Memory B cell (primary cell): ENCODE measurements around the gene DRC7.

ENCODE experiments used
- ATAC-seq: fragments of 150-1000 bp; cut with Tn5 transposase; 2 replicates; pipeline ENCODE4 v1.10.0; 2021; ENCODE audit warnings: low read depth, mild to moderate bottlenecking, moderate library complexity
- DNase-seq, 2 donors: peaks; one replicate each; pipeline ENCODE4 v3.0.0; 2022; ENCODE audit warnings: low spot score in 2 of 2
- H3K27ac Mint-ChIP-seq: one replicate; pipeline ENCODE4 v1.8.0; 2022; ENCODE audit warnings: mild to moderate bottlenecking, moderate library complexity, mixed read lengths
- H3K27me3 Mint-ChIP-seq: one replicate; pipeline ENCODE4 v1.8.0; 2022; ENCODE audit warnings: mixed read lengths
- H3K36me3 Mint-ChIP-seq: one replicate; pipeline ENCODE4 v1.8.0; 2022; ENCODE audit warnings: mild to moderate bottlenecking, mixed read lengths
- H3K4me1 Mint-ChIP-seq: one replicate; pipeline ENCODE4 v1.8.0; 2022; ENCODE audit warnings: mixed read lengths
- H3K4me3 Mint-ChIP-seq: one replicate; pipeline ENCODE4 v1.8.0; 2022; ENCODE audit warnings: mild to moderate bottlenecking, moderate library complexity, mixed read lengths
- H3K9me3 Mint-ChIP-seq: one replicate; pipeline ENCODE4 v1.8.0; 2022; ENCODE audit warnings: mixed read lengths

The DRC7 gene

DNA sequence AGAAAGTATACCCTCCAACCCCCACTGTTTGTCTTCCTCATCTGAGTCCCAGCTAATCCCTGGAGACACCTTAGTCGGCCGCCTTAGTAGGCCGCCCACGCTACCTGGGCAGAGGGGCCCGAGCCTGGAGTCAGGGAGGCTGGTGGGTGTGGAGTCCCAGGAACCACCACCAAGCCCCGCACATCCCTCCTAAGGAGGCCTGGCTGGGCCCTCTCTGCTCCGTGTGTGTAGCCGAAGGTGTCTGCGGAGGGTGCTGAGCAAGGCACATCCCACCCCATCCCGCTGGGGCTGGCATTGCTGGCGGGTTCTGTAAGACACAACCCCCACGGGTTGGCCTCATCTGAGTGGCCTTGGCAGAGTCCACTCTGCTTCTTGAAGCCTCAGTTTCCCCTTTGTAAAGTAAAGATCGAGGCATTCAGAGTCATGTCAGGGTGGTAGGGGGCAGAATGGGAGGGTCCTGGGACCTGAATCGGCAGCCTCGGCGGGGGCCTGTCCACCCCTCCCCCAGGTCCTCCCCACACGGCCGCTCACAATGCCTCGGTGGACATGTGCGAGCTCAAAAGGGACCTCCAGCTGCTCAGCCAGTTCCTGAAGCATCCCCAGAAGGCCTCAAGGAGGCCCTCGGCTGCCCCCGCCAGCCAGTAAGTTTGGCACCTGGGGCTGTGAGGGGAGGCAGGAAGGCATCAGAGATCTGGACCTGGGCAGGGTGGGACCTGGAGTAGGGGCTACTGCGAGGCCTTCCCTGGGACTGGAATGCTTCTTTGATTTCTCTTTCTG is 41.7 kb upstream of the DRC7 start:
- Mint-ChIP-seq H3K36me3 (no peaks in the 10 kb centered on the region), H3K4me1 (peaks cover 9% of the 10 kb centered on the region), H3K9me3 (no peaks in the 10 kb centered on the region), H3K27ac (no peak overlapping the region), H3K4me3 (no peak overlapping the region), H3K27me3 (peaks cover 5% of the 10 kb centered on the region)
- DNase-seq = no peak
- no peak for ATAC-seq

DNA sequence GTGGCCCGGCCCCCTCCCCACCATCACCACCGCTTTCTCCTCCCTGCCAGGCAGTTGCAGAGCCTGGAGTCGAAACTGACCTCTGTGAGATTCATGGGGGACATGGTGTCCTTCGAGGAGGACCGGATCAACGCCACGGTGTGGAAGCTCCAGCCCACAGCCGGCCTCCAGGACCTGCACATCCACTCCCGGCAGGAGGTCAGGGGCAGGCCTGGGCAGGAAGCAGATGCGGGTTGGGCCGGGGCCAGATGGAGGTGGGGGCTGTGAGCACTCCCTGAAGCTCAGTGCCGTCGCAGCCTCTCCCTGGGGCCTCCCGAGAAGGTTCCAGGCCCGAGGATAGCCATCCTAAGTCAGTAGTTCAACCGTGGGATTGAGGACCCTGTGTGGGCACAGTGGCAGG is 40.7 kb upstream of the DRC7 start:
- Mint-ChIP-seq H3K9me3 (no peaks in the 10 kb centered on the region), H3K27me3 (peaks cover 5% of the 10 kb centered on the region), H3K27ac (no peak overlapping the region), H3K4me3 (no peak overlapping the region), H3K4me1 (peaks cover 4% of the 10 kb centered on the region), H3K36me3 (no peaks in the 10 kb centered on the region)
- DNase-seq (no peak), ATAC-seq (no peak)

DNA sequence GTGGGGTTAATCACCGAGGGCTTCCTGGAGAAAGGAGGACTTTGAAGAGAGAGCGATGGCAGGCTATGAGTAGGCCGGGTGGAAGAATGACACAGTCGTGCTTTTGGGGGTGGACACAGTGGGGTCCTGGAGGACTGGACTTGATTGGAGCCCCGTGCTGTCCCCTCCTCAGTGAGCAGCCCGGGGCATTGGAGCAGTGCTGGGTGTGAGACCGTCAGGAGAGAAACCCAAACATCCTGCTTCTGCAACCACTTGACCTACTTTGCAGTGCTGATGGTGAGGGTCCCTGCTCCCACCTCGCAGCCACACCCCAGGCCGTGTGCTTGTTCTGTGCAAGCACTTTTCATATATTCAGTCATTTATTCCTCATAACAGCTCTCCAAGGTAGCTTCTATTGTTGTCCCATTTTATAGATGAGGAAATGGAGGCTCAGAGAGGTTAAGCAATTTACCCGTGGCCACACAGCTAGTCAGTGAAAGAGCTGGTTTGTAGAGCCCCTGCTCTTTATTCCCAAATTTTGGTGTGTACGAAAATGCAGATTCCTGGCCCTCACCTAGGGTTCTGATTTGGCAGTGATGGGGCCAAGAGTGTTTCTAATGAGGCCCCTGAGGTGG is 38.2 kb upstream of the DRC7 start:
- peaks cover 2% of the 10 kb centered on the region for H3K4me1 Mint-ChIP-seq
- H3K27me3 Mint-ChIP-seq = peaks cover 5% of the 10 kb centered on the region
- H3K4me3 Mint-ChIP-seq = no peak overlapping the region
- H3K27ac Mint-ChIP-seq = no peak overlapping the region
- no peaks in the 10 kb centered on the region for H3K36me3 Mint-ChIP-seq
- no peak for DNase-seq
- no peaks in the 10 kb centered on the region for H3K9me3 Mint-ChIP-seq
- ATAC-seq = no peak

GRCh38 chr16:57657228-57657627 is 37.4 kb upstream of the DRC7 start:
- Mint-ChIP-seq H3K36me3 (no peaks in the 10 kb centered on the region), H3K4me3 (no peak overlapping the region), H3K27ac (no peak overlapping the region), H3K27me3 (peaks cover 6% of the 10 kb centered on the region), H3K9me3 (no peaks in the 10 kb centered on the region), H3K4me1 (peaks cover 2% of the 10 kb centered on the region)
- DNase-seq (no peak), ATAC-seq (no peak)

DNA sequence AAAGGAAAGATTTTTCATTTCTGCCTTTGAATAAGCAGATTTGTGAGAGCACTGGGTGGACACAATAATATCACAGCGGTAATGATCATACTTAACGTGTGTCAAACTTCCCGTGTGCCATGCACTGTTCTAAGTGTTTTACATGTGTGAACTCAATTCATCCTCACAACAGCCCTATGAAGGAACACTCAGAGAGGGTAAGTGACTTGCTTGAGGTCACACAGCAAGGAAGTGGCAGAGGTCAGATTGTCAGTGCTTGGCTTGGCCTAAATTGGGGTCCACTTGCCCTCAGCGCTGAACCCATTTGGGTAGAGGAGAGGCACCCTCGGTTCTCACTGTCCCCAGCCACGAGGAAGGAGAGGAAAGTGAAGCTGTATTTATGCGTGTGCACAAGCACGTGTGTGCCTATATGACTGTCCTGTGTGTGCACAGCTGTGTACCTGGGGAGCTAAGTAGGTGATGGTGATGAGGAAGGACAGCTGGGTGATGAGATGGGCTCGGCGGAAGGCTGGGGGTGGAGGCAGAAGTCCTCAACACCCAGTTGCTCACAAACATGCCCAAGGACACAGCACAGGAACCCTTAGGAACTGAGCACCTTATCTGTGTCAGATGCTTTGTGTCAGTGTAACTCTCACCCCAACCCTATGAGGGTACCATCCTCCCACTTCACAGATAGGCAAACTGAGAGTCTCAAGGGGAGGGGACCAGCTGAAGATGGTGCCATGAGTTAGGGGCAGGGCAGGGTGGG is 36.3 kb upstream of the DRC7 start:
- Mint-ChIP-seq H3K4me1 (peaks cover 2% of the 10 kb centered on the region), H3K4me3 (no peak overlapping the region), H3K36me3 (no peaks in the 10 kb centered on the region), H3K27ac (no peak overlapping the region), H3K27me3 (peaks cover 6% of the 10 kb centered on the region), H3K9me3 (no peaks in the 10 kb centered on the region)
- DNase-seq = no peak
- no peak for ATAC-seq

GRCh38 chr16:57658878-57659674 is 35.5 kb upstream of the DRC7 start:
- ATAC-seq (no peak), DNase-seq (no peak)
- Mint-ChIP-seq H3K4me1 (no peaks in the 10 kb centered on the region), H3K27me3 (peaks cover 3% of the 10 kb centered on the region), H3K36me3 (no peaks in the 10 kb centered on the region), H3K4me3 (no peak overlapping the region), H3K27ac (no peak overlapping the region), H3K9me3 (no peaks in the 10 kb centered on the region)

GRCh38 chr16:57660715-57661463 is 33.7 kb upstream of the DRC7 start:
- Mint-ChIP-seq H3K4me1 (no peaks in the 10 kb centered on the region), H3K27ac (no peak overlapping the region)

GRCh38 chr16:57661510-57661909 is 33.1 kb upstream of the DRC7 start:
- no peak for ATAC-seq
- H3K9me3 Mint-ChIP-seq = no peaks in the 10 kb centered on the region
- no peak for DNase-seq
- peaks cover 2% of the 10 kb centered on the region for H3K27me3 Mint-ChIP-seq
- H3K36me3 Mint-ChIP-seq = no peaks in the 10 kb centered on the region
- H3K4me3 Mint-ChIP-seq = no peak overlapping the region
- H3K27ac Mint-ChIP-seq = no peak overlapping the region
- H3K4me1 Mint-ChIP-seq = no peaks in the 10 kb centered on the region

More at GRCh38 chr16:57660715-57661463, 33.7 kb upstream of the DRC7 start:
- Mint-ChIP-seq H3K36me3 (no peaks in the 10 kb centered on the region), H3K4me3 (no peak overlapping the region), H3K27me3 (peaks cover 2% of the 10 kb centered on the region), H3K9me3 (no peaks in the 10 kb centered on the region)
- no peak for ATAC-seq
- no peak for DNase-seq

DNA sequence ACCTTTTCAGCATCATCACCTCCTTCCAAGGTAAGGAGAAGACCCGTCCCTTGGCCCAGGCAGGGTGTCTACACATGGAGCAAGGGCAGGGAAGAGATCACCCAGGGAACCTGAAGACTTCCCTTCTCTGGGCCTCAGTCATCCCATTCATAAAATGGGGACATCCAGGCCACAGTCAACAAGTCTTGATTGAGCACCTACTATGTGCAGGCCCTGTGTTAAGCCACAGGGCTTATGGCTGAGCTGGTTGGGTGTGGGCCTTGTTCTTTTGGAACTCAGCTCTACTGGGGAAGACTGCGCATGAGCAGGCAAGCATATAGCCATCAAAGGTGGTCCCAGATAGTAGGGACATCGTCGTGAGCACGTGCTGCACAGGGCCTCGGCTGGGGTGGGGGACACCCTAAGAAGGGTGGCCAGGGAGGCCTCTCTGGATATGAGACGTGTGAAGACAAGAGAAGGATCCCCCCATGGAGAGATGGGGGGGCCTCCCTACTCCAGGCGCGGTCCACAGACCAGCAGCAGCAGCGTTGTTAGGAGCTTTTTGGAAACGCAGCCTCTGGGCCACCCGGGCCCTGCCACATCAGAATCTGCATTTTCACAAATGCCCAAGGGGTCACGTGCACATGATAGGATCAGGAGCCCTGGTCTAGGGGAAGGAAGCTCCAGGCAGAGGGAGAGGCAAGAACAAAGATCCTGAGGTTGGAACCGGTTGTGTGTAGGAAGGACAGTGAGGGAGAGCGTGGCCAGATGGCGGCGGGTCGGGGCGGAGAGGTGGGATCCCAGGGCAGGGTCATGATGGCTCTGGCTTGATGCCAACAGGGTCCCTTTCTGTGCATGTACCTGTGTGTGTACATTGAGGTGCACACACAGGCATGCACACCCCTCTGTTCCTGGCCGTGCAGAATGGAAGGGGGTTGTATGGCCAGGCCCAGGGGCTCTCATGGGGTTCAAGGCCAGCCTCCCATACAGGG is 32.4 kb upstream of the DRC7 start:
- ATAC-seq (no peak), DNase-seq (no peak)
- peaks cover 2% of the 10 kb centered on the region for H3K27me3 Mint-ChIP-seq
- H3K27ac Mint-ChIP-seq = no peak overlapping the region
- no peaks in the 10 kb centered on the region for H3K36me3 Mint-ChIP-seq
- no peak overlapping the region for H3K4me3 Mint-ChIP-seq
- no peaks in the 10 kb centered on the region for H3K4me1 Mint-ChIP-seq
- no peaks in the 10 kb centered on the region for H3K9me3 Mint-ChIP-seq

DNA sequence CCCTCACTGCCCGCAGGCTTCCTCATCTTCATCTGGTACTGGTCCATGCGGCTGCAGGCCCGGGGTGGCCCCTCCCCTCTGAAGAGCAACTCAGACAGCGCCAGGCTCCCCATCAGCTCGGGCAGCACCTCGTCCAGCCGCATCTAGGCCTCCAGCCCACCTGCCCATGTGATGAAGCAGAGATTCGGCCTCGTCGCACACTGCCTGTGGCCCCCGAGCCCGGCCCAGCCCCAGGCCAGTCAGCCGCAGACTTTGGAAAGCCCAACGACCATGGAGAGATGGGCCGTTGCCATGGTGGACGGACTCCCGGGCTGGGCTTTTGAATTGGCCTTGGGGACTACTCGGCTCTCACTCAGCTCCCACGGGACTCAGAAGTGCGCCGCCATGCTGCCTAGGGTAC is 31.2 kb upstream of the DRC7 start:
- ATAC-seq = no peak
- Mint-ChIP-seq H3K4me1 (no peaks in the 10 kb centered on the region), H3K36me3 (no peaks in the 10 kb centered on the region), H3K27me3 (peaks cover 2% of the 10 kb centered on the region), H3K27ac (no peak overlapping the region), H3K9me3 (no peaks in the 10 kb centered on the region), H3K4me3 (no peak overlapping the region)
- DNase-seq = no peak

DNA sequence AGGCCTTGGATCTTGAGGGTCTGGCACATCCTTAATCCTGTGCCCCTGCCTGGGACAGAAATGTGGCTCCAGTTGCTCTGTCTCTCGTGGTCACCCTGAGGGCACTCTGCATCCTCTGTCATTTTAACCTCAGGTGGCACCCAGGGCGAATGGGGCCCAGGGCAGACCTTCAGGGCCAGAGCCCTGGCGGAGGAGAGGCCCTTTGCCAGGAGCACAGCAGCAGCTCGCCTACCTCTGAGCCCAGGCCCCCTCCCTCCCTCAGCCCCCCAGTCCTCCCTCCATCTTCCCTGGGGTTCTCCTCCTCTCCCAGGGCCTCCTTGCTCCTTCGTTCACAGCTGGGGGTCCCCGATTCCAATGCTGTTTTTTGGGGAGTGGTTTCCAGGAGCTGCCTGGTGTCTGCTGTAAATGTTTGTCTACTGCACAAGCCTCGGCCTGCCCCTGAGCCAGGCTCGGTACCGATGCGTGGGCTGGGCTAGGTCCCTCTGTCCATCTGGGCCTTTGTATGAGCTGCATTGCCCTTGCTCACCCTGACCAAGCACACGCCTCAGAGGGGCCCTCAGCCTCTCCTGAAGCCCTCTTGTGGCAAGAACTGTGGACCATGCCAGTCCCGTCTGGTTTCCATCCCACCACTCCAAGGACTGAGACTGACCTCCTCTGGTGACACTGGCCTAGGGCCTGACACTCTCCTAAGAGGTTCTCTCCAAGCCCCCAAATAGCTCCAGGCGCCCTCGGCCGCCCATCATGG is 30.5 kb upstream of the DRC7 start:
- Mint-ChIP-seq H3K4me3 (no peak overlapping the region), H3K36me3 (no peaks in the 10 kb centered on the region), H3K9me3 (no peaks in the 10 kb centered on the region), H3K27ac (no peak overlapping the region), H3K27me3 (peaks cover 5% of the 10 kb centered on the region), H3K4me1 (no peaks in the 10 kb centered on the region)
- ATAC-seq (no peak), DNase-seq (no peak)

GRCh38 chr16:57664662-57665025 is 30.0 kb upstream of the DRC7 start:
- DNase-seq (no peak), ATAC-seq (no peak)
- H3K4me3 Mint-ChIP-seq = no peak overlapping the region
- no peak overlapping the region for H3K27ac Mint-ChIP-seq
- H3K9me3 Mint-ChIP-seq = no peaks in the 10 kb centered on the region
- H3K27me3 Mint-ChIP-seq = peaks cover 9% of the 10 kb centered on the region
- H3K4me1 Mint-ChIP-seq = no peaks in the 10 kb centered on the region
- no peaks in the 10 kb centered on the region for H3K36me3 Mint-ChIP-seq
